ENCODE results near the gene ZNF576. TPM values are rescaled to one million over a fixed set of nuclear protein-coding genes. Genes with fewer than 3 reads are reported as not detected.
"Not testable (repeated sequence)": the region's sequence is repeated elsewhere in the genome, so short reads cannot be mapped to it uniquely, and the experiment has no call there.

ZNF576 gene
- polyA plus RNA-seq, 6 donors from 2014 or later, result 2.3 to 13.6 (median 10.1) TPM

DNA sequence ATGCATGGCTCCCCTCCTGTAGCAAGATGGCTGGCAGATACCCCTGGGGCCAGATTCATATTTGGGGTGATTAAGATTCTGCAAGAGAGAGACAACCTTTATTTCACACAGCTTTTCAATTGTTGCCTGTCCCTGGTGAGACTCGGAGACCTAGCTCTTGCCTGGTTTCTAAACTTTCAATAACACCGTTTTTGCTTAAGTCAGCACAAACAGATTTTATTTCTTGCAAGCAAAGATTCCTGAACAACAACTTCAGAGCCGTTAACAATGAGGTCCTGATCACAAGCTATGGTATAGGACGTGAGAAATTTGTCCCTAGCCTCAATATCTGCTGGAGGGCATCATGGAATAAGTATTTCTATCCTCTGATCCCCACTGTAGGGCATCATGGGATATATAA lies 46.1 kb downstream of the ZNF576 start:
- H3K9me3 Mint-ChIP-seq, result peaks cover 0 to 6% (median 0%) of the 10 kb centered on the region in 7 donors
- no peak overlapping the region for H3K27ac Mint-ChIP-seq
- H3K4me1 Mint-ChIP-seq, result peaks cover 23 to 27% (median 25%) of the 10 kb centered on the region in 3 donors
- no peak for DNase-seq
- H3K4me3 Mint-ChIP-seq, result peak overlapping the region in 3 of 8 donors; percentile 12 to 29 (median 24)
- peaks cover 11 to 44% (median 44%) of the 10 kb centered on the region in 3 donors for H3K27me3 Mint-ChIP-seq
- H3K36me3 Mint-ChIP-seq, result no peaks in the 10 kb centered on the region
- ATAC-seq (ENCODE audit: low read depth in 2 of 2), result no peak

DNA sequence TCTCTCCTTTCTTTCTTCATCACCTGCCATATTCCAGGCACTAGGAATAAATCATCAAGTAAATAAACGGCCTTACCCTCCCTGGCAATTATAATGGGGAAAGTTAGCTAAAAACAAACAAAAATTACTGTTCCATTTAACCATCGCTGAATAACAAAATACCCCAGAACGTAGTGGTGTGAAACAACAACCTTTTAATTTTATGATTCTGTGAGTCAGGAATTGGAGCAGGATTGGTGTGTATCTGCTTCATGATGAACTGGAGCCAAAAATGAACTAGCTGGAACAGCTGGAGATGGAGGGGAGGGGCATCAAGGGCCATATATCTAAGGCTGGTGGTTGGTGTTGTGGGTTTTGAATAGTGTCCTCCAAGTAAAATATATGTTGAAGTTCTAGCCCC lies 46.9 kb downstream of the ZNF576 start:
- H3K27me3 Mint-ChIP-seq, result peaks cover 11 to 48% (median 37%) of the 10 kb centered on the region in 3 donors
- H3K4me3 Mint-ChIP-seq, result peak overlapping the region in 1 of 8 donors; percentile 29
- no peaks in the 10 kb centered on the region for H3K36me3 Mint-ChIP-seq
- no peak for DNase-seq
- H3K9me3 Mint-ChIP-seq, result peaks cover 0 to 6% (median 0%) of the 10 kb centered on the region in 7 donors
- ATAC-seq (ENCODE audit: low read depth in 2 of 2), result no peak
- H3K4me1 Mint-ChIP-seq, result peaks cover 18 to 26% (median 23%) of the 10 kb centered on the region in 3 donors
- H3K27ac Mint-ChIP-seq, result peak overlapping the region in 1 of 6 donors; percentile 44

DNA sequence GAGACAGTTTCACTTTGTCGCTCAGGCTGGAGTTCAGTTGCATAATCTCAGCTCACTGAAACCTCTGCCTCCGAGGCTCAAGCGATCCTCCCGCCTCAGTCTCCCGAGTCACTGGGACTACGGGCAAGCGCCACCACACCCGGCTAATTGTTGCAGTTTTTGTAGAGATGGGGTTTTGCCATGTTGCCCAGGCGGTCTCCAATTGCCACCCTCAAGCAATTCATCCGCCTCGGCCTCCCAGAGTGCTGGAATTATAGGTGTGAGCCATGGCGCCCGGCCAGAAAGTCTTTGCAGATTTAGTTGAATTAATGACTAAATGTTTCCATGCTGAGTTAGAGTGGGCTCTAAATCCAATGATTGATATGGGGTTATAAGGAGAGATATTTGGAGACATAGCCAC lies 47.8 kb downstream of the ZNF576 start:
- no peaks in the 10 kb centered on the region for H3K36me3 Mint-ChIP-seq
- H3K27me3 Mint-ChIP-seq, result peaks cover 11 to 40% (median 28%) of the 10 kb centered on the region in 3 donors
- DNase-seq (no peak), ATAC-seq (ENCODE audit: low read depth in 2 of 2) (no peak)
- H3K9me3 Mint-ChIP-seq, result peaks cover 0 to 6% (median 0%) of the 10 kb centered on the region in 7 donors
- peaks cover 9 to 17% (median 14%) of the 10 kb centered on the region in 3 donors for H3K4me1 Mint-ChIP-seq
- H3K27ac Mint-ChIP-seq, result no peak overlapping the region
- H3K4me3 Mint-ChIP-seq, result no peak overlapping the region

DNA sequence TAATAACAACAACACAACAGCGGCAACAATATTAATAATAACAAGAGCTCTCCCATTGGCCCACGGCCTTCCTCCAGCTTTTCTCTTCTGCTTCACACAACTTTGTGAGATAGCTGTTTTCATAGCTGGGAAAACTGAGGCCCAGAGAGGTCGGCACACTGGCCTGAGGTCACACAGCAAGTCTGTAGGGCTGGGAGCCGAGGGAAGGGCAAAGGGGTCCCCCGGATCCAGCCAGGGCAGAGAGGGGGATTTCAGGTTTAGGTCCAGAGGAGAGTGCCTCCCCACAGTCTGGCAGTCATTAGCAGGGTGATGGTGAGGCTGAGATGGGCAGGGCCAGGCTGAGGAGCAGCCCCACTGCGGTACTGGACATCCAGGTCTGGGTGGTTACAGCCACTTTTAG lies 52.2 kb downstream of the ZNF576 start:
- Mint-ChIP-seq H3K4me1 (peaks cover 0 to 5% (median 0%) of the 10 kb centered on the region in 3 donors), H3K27ac (no peak overlapping the region), H3K4me3 (peak overlapping the region in 1 of 8 donors; percentile 29), H3K36me3 (no peaks in the 10 kb centered on the region), H3K27me3 (peaks cover 0 to 12% (median 8%) of the 10 kb centered on the region in 3 donors), H3K9me3 (peaks cover 0 to 6% (median 0%) of the 10 kb centered on the region in 7 donors)
- DNase-seq (no peak), ATAC-seq (ENCODE audit: low read depth in 2 of 2) (no peak)

DNA sequence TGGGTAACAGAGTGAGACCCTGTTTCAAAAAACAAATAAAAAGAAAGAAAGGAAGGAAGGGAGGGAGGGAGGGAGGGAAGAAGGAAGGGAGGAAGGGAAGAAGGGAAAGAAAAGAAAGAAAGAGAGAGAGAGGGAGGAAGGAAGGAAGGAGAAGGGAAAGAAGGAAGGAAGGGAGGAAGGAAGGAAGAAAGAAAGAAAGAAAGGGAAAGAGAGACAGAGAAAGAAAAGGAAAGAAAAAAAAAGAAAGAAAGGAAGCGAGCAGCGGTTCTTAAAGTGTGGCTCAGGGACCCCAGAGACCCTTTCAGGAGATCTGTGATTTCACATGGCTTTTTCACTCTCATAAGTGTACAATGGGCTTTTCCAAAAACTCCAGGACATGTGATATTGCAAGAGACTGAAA lies 53.1 kb downstream of the ZNF576 start:
- H3K36me3 Mint-ChIP-seq, result no peaks in the 10 kb centered on the region
- ATAC-seq (ENCODE audit: low read depth in 2 of 2), result no peak
- peaks cover 0 to 12% (median 2%) of the 10 kb centered on the region in 3 donors for H3K27me3 Mint-ChIP-seq
- peaks cover 0 to 5% (median 0%) of the 10 kb centered on the region in 3 donors for H3K4me1 Mint-ChIP-seq
- peaks cover 0 to 6% (median 0%) of the 10 kb centered on the region in 7 donors for H3K9me3 Mint-ChIP-seq
- H3K27ac Mint-ChIP-seq, result peak overlapping the region in 1 of 6 donors; percentile 69
- DNase-seq, result no peak
- H3K4me3 Mint-ChIP-seq, result no peak overlapping the region

DNA sequence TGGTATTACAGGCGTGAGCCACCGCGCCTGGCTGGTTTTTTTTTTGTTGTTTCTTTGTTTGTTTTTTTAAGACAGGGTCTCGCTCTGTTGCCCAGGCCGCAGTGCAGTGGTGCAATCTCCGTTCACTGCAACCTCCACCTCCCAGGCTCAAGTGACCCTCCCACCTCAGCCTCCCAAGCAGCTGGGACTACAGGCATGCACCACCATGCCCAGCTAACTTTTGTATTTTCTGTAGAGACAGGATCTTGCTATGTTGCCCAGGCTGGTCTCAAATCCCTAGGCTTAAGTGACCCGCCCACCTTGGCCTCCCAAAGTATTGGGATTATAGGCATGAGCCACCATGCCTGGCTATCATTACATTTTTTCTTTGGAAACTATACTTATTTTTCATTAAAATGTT lies 53.9 kb downstream of the ZNF576 start:
- not testable (repeated sequence) for H3K36me3 Mint-ChIP-seq; H3K4me3 Mint-ChIP-seq; H3K4me1 Mint-ChIP-seq; H3K9me3 Mint-ChIP-seq; DNase-seq; H3K27ac Mint-ChIP-seq; ATAC-seq (ENCODE audit: low read depth in 2 of 2)
- peaks cover 0 to 12% (median 0%) of the 10 kb centered on the region in 3 donors for H3K27me3 Mint-ChIP-seq

Other genes starting within 250 kb of the ZNF576 start
- under 1 TPM in 1 of 6 donors, not detected in 5; 0.28 TPM for gene CD177, start 242.9 kb upstream of the ZNF576 start, polyA plus RNA-seq (ENCODE audit: low read depth in 6 of 6)
- not detected for gene TEX101, start 181.7 kb upstream of the ZNF576 start, polyA plus RNA-seq (ENCODE audit: low read depth in 6 of 6)
- gene LYPD3, start 131.0 kb upstream of the ZNF576 start, polyA plus RNA-seq (ENCODE audit: low read depth in 6 of 6), result under 1 TPM in 4 of 6 donors, not detected in 2; 0.24 to 0.90 (median 0.45) TPM
- gene PHLDB3, start 91.8 kb upstream of the ZNF576 start, polyA plus RNA-seq (ENCODE audit: low read depth in 6 of 6), result 1 to 10 TPM in 5 of 6 donors, under 1 TPM in 1; 0.26 to 4.2 (median 2.5) TPM
- gene ETHE1, start 69.4 kb upstream of the ZNF576 start, polyA plus RNA-seq (ENCODE audit: low read depth in 6 of 6), result 10 to 100 TPM; 15.5 to 30.7 (median 24.0) TPM
- gene ZNF575, start 63.4 kb upstream of the ZNF576 start, polyA plus RNA-seq (ENCODE audit: low read depth in 6 of 6), result 1 to 10 TPM in 4 of 6 donors, under 1 TPM in 2; 0.39 to 2.2 (median 1.6) TPM
- gene XRCC1, start 21.1 kb upstream of the ZNF576 start, polyA plus RNA-seq (ENCODE audit: low read depth in 6 of 6), result 10 to 100 TPM; 24.4 to 32.4 (median 29.6) TPM
- gene PINLYP, start 20.8 kb upstream of the ZNF576 start, polyA plus RNA-seq (ENCODE audit: low read depth in 6 of 6), result 1 to 10 TPM in 5 of 6 donors, not detected in 1; 1.1 to 2.6 (median 2.0) TPM
- gene IRGQ, start 461 bp upstream of the ZNF576 start, polyA plus RNA-seq (ENCODE audit: low read depth in 6 of 6), result 1 to 10 TPM in 4 of 6 donors, under 1 TPM in 1, not detected in 1; 0.93 to 2.4 (median 1.3) TPM
- under 1 TPM in 3 of 6 donors, not detected in 3; 0.24 to 0.73 (median 0.25) TPM for gene SRRM5, start 15.5 kb downstream of the ZNF576 start, polyA plus RNA-seq (ENCODE audit: low read depth in 6 of 6)
- 10 to 100 TPM in 4 of 6 donors, 1 to 10 TPM in 2; 8.2 to 18.4 (median 11.1) TPM for gene ZNF428, start 23.0 kb downstream of the ZNF576 start, polyA plus RNA-seq (ENCODE audit: low read depth in 6 of 6)
- under 1 TPM in 4 of 6 donors, not detected in 2; 0.12 to 0.22 (median 0.19) TPM for gene CADM4, start 43.3 kb downstream of the ZNF576 start, polyA plus RNA-seq (ENCODE audit: low read depth in 6 of 6)
- 1 to 10 TPM in 1 of 6 donors, under 1 TPM in 4, not detected in 1; 0.37 to 1.1 (median 0.84) TPM for gene PLAUR, start 73.6 kb downstream of the ZNF576 start, polyA plus RNA-seq (ENCODE audit: low read depth in 6 of 6)
- not detected for gene IRGC, start 119.5 kb downstream of the ZNF576 start, polyA plus RNA-seq (ENCODE audit: low read depth in 6 of 6)
- gene SMG9, start 158.4 kb downstream of the ZNF576 start, polyA plus RNA-seq (ENCODE audit: low read depth in 6 of 6), result 10 to 100 TPM in 2 of 6 donors, 1 to 10 TPM in 4; 2.7 to 13.0 (median 8.2) TPM
- gene KCNN4, start 184.4 kb downstream of the ZNF576 start, polyA plus RNA-seq (ENCODE audit: low read depth in 6 of 6), result 10 to 100 TPM in 4 of 6 donors, 1 to 10 TPM in 2; 9.7 to 17.2 (median 10.3) TPM
- gene LYPD5, start 205.9 kb downstream of the ZNF576 start, polyA plus RNA-seq (ENCODE audit: low read depth in 6 of 6), result under 1 TPM in 2 of 6 donors, not detected in 4; 0.28 to 0.65 TPM
- 1 to 10 TPM in 5 of 6 donors, not detected in 1; 2.0 to 6.4 (median 5.5) TPM for gene ZNF283, start 230.7 kb downstream of the ZNF576 start, polyA plus RNA-seq (ENCODE audit: low read depth in 6 of 6)